Panc1 (cell line): ENCODE measurements around the gene HLA-DOB. TPM values are rescaled to one million over a fixed set of nuclear protein-coding genes. Genes with fewer than 3 reads are reported as not detected.

ENCODE experiments used
- ATAC-seq: fragments of 200-7000 bp; cut with Tn5 transposase; 2 replicates; pipeline ENCODE4 v1.9.1; 2020; ENCODE audit warnings: mild to moderate bottlenecking, moderate library complexity
- BruUV-seq: library from RNA; stranded (reverse); fragments of 400-500 nt; replicated peaks from 2 replicates; lab custom pipeline; 2021; lab: Mats Ljungman, UMichigan
- CTCF ChIA-PET: fragments of 300-600 bp; sonication (Branson Sonifier 250); formaldehyde crosslinking; loops from one replicate; lab custom pipeline; 2022; ENCODE audit warnings: antibody characterized with exemption; lab: Charles Lee
- POLR2A ChIA-PET: fragments of 300-600 bp; sonication (Branson Sonifier 250); formaldehyde crosslinking; loops from one replicate; lab custom pipeline; 2022; ENCODE audit warnings: antibody characterized with exemption; lab: Charles Lee
- DNase-seq: peaks from one replicate; pipeline ENCODE4 v3.0.0-alpha.2; 2010; ENCODE audit warnings: low read depth, low spot score
- H3K27ac ChIP-seq: 2 replicates; pipeline ENCODE4 v1.5.1; 2011; ENCODE audit warnings: mild to moderate bottlenecking, low read length, inconsistent platforms
- H3K27me3 ChIP-seq: fragments of 200-500 bp; sonication (Bioruptor generic); 2 replicates; pipeline ENCODE4 v1.6.0; 2014; ENCODE audit warnings: low read length, inconsistent platforms; ENCODE audit not compliant: control insufficient read depth, insufficient read depth
- H3K36me3 ChIP-seq: fragments of 200-500 bp; sonication (Bioruptor generic); 2 replicates; pipeline ENCODE4 v1.5.1; 2014; ENCODE audit warnings: inconsistent platforms, mild to moderate bottlenecking, low read length, moderate library complexity; ENCODE audit not compliant: control insufficient read depth, insufficient read depth
- H3K4me1 ChIP-seq: 2 replicates; pipeline ENCODE4 v1.5.1; 2011; ENCODE audit warnings: inconsistent platforms, mild to moderate bottlenecking, low read length, moderate library complexity; ENCODE audit not compliant: control insufficient read depth, insufficient read depth
- H3K4me3 ChIP-seq, 2 experiments: 2 replicates each; pipeline ENCODE4 v1.5.1; 2011 to 2012; ENCODE audit warnings: low read depth in 2 of 2, low read length in 2 of 2, mild to moderate bottlenecking in 2 of 2, inconsistent platforms in 1 of 2, moderate library complexity in 1 of 2
- H3K9me3 ChIP-seq: fragments of 200-500 bp; sonication (Bioruptor generic); 2 replicates; pipeline ENCODE4 v1.5.1; 2014; ENCODE audit warnings: low read depth, mild to moderate bottlenecking, inconsistent platforms, low read length, moderate library complexity; ENCODE audit not compliant: control insufficient read depth, insufficient read depth
- POLR2AphosphoS5 ChIP-seq: IDR thresholded peaks from 2 replicates; pipeline ENCODE4 v1.6.1; 2012; ENCODE audit warnings: mild to moderate bottlenecking, low read depth, low read length, moderate library complexity
- SIN3A ChIP-seq: IDR thresholded peaks from 2 replicates; pipeline ENCODE4 v1.6.1; 2012; ENCODE audit warnings: low read depth, mild to moderate bottlenecking, low read length, moderate library complexity, borderline replicate concordance; ENCODE audit not compliant: insufficient read depth
- TCF7L2 ChIP-seq: IDR thresholded peaks from 2 replicates; pipeline ENCODE4 v1.6.1; 2011; ENCODE audit warnings: mild to moderate bottlenecking, low read depth, low read length, inconsistent platforms
- in situ Hi-C: cut with HindIII; loops from 2 replicates; pipeline ENCODE4 v1.10.0; 2016; ENCODE audit warnings: low sequenced_read_pairs, low pct_unique_long_range_greater_than_20kb
- intact Hi-C: fragments of 100-400 bp; cut with micrococcal nuclease; formaldehyde crosslinking; loops from one replicate; pipeline ENCODE4 v1.10.0; 2022; ENCODE audit not compliant: unreplicated experiment
- total RNA-seq: library from RNA; stranded (reverse); gene quantifications from one replicate; pipeline ENCODE4 v1.2.1, GENCODE V29; 2021; ENCODE audit not compliant: unreplicated experiment
- TF ChIP-seq, protein P1 (sequence below): fragments of 450-650 bp; IDR thresholded peaks from 2 replicates; pipeline ENCODE4 v1.5.1; 2017; ENCODE audit warnings: mild to moderate bottlenecking
- TF ChIP-seq, protein P2 (sequence below), 2 experiments: IDR thresholded peaks; 2 replicates each; pipeline ENCODE4 v1.6.1; 2011 to 2012; ENCODE audit warnings: low read depth in 2 of 2, control low read depth in 1 of 2, low read length in 1 of 2, mild to moderate bottlenecking in 1 of 2, moderate library complexity in 1 of 2; ENCODE audit not compliant: insufficient read depth in 1 of 2

Gene HLA-DOB
- total RNA-seq, 1 experiment from 2014 or later: 0.39 TPM

DNA sequence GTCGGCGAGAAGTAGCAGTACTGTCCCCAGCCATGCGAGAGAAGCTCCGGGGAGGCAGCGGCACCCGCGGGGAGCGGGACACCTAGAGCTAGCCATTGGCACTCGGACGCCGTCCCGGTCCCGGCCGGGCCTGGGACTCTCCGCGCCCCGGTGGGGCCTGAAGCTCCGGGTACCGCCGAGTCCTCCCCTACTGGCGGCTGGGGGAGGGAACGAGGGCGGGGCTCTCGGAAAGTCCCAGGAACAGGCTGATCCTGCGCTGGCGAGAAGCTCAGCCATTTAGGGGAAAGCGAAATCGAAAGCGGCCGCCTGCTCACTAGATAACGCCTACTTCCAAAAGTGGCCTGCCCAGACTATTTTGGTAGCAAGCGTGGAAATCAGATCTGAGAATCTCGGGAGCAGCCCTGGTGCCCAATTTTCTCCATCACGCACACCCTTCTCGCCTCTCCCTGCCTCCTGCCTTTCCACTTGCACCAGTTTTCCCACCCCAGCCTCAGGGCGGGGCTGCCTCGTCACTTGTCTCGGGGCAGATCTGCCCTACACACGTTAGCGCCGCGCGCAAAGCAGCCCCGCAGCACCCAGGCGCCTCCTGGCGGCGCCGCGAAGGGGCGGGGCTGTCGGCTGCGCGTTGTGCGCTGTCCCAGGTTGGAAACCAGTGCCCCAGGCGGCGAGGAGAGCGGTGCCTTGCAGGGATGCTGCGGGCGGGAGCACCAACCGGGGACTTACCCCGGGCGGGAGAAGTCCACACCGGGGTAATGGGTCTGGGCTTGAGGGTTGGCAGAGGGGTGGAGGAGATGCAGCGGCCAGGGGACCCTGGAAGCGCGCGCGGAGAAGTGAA, 37.0 kb upstream of the HLA-DOB start, which contains the start of the genes PSMB9 and TAP1:
PSMB9 (plus strand) TSS at position 652 of the 835 bp plus-strand sequence; CDS start at position 690, 38 bp downstream.
TAP1 (minus strand) TSS at position 164 of the 835 bp plus-strand sequence; CDS start at position 96, 68 bp downstream.
- TF ChIP-seq, protein P1, sequence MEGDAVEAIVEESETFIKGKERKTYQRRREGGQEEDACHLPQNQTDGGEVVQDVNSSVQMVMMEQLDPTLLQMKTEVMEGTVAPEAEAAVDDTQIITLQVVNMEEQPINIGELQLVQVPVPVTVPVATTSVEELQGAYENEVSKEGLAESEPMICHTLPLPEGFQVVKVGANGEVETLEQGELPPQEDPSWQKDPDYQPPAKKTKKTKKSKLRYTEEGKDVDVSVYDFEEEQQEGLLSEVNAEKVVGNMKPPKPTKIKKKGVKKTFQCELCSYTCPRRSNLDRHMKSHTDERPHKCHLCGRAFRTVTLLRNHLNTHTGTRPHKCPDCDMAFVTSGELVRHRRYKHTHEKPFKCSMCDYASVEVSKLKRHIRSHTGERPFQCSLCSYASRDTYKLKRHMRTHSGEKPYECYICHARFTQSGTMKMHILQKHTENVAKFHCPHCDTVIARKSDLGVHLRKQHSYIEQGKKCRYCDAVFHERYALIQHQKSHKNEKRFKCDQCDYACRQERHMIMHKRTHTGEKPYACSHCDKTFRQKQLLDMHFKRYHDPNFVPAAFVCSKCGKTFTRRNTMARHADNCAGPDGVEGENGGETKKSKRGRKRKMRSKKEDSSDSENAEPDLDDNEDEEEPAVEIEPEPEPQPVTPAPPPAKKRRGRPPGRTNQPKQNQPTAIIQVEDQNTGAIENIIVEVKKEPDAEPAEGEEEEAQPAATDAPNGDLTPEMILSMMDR: peak; percentile 94
- TF ChIP-seq POLR2AphosphoS5 (peak; percentile 80), TCF7L2 (no peak), SIN3A (0 out of 2 replicates have a peak, but pooled peaks have one; percentile 31)
- TF ChIP-seq, protein P2, sequence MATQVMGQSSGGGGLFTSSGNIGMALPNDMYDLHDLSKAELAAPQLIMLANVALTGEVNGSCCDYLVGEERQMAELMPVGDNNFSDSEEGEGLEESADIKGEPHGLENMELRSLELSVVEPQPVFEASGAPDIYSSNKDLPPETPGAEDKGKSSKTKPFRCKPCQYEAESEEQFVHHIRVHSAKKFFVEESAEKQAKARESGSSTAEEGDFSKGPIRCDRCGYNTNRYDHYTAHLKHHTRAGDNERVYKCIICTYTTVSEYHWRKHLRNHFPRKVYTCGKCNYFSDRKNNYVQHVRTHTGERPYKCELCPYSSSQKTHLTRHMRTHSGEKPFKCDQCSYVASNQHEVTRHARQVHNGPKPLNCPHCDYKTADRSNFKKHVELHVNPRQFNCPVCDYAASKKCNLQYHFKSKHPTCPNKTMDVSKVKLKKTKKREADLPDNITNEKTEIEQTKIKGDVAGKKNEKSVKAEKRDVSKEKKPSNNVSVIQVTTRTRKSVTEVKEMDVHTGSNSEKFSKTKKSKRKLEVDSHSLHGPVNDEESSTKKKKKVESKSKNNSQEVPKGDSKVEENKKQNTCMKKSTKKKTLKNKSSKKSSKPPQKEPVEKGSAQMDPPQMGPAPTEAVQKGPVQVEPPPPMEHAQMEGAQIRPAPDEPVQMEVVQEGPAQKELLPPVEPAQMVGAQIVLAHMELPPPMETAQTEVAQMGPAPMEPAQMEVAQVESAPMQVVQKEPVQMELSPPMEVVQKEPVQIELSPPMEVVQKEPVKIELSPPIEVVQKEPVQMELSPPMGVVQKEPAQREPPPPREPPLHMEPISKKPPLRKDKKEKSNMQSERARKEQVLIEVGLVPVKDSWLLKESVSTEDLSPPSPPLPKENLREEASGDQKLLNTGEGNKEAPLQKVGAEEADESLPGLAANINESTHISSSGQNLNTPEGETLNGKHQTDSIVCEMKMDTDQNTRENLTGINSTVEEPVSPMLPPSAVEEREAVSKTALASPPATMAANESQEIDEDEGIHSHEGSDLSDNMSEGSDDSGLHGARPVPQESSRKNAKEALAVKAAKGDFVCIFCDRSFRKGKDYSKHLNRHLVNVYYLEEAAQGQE (IDR thresholded peaks at IDR 0.05; ENCODE audit: insufficient read depth in 1 of 2, low read depth in 2 of 2, low read length in 1 of 2): peak; percentile 75 to 89
- POLR2A ChIA-PET: interaction anchor here (0.6 to 1.3 kb wide), 3 partner anchors 9 to 23 kb away, joined by 3 to 4 read pairs (median 3); partner anchors contain the start of gene TAP2
- no peaks in the 10 kb centered on the region for H3K27me3 ChIP-seq
- in situ Hi-C loops: no loop called here
- peaks cover 4% of the 10 kb centered on the region; the same call in 1 of the 2 replicates for H3K36me3 ChIP-seq
- peak within 1 kb of the TSS; percentile 92 for H3K27ac ChIP-seq
- intact Hi-C loops: no loop called here
- ATAC-seq (peak; percentile 96), DNase-seq (peak; percentile 90)
- H3K4me1 ChIP-seq: peaks cover 9% of the 10 kb centered on the region
- BruUV-seq: no TSS peak
- CTCF ChIA-PET: interaction anchor here (0.8 to 3.9 kb wide), 6 partner anchors 9 to 95 kb away, joined by 3 to 47 read pairs (median 4); partner anchors contain the start of gene TAP2
- H3K4me3 ChIP-seq: peak within 1 kb of the TSS; percentile 77 to 79
- no peaks in the 10 kb centered on the region for H3K9me3 ChIP-seq

DNA sequence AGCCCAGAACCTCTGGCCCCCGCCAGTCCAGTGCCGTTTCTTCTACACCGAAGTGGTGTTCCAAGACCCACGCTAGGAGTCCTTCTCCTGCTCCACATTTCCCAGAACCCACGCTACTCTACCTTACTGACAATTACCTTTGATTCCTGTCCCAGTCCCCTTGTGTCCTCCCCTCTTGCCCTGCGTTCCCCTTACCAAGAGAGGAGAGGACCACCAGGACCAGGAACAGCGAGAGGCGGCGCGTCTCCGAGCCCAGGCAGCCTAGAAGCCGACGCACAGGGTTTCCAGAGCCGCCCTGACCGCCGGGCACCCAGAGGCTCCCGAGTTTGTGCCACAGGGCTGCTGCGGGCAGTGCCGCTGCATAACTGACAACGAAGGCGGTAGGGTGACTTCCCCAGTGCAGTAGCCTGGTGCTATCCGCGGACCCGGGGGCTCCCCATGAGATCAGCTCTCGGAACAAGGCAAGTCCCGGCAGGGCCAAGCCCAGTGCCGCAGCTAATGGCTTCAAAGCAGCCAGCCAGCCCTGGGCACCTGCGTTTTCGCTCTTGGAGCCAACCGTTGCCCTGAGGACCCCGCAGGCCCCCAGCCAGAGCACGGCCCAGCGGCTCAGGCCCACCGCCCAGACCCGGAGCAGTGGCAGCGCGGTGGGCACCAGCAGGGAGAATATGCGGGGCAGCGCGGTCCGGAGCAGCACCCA, 36.2 kb upstream of the HLA-DOB start:
- CTCF ChIA-PET: interaction anchor here (0.8 to 3.9 kb wide), 5 partner anchors 8 to 41 kb away, joined by 3 to 47 read pairs (median 4); partner anchors contain the start of gene TAP2
- no peaks in the 10 kb centered on the region for H3K9me3 ChIP-seq
- DNase-seq (no peak), ATAC-seq (peak; percentile 39)
- H3K4me3 ChIP-seq: peak overlapping the region; percentile 77 to 79
- H3K27ac ChIP-seq: peak overlapping the region; percentile 92
- H3K27me3 ChIP-seq: no peaks in the 10 kb centered on the region
- no TSS peak for BruUV-seq
- in situ Hi-C loops (no loop called here), intact Hi-C loops (no loop called here)
- H3K36me3 ChIP-seq: peaks cover 4% of the 10 kb centered on the region; the same call in 1 of the 2 replicates
- TF ChIP-seq, protein P2 (IDR thresholded peaks at IDR 0.05; ENCODE audit: insufficient read depth in 1 of 2, low read depth in 2 of 2, low read length in 1 of 2): no peak
- TF ChIP-seq SIN3A: 0 out of 2 replicates have a peak, but pooled peaks have one; percentile 20
- no peak for TF ChIP-seq TCF7L2
- TF ChIP-seq POLR2AphosphoS5: no peak
- TF ChIP-seq, protein P1: no peak
- peaks cover 9% of the 10 kb centered on the region for H3K4me1 ChIP-seq
- POLR2A ChIA-PET: interaction anchor here (0.6 to 1.3 kb wide), 2 partner anchors 15 to 24 kb away, joined by 3 to 4 read pairs; partner anchors contain the start of gene TAP2
